Adrenal gland (tissue), 12 donors: ENCODE measurements around the gene ZYX. TPM values are rescaled to one million over a fixed set of nuclear protein-coding genes. Genes with fewer than 3 reads are reported as not detected.

Experiments
- DNase-seq, 7 donors: peaks; one replicate each; pipeline ENCODE4 v3.0.0-alpha.2; 2019 to 2020
- H3K27ac ChIP-seq, 5 donors: fragments of 200-600 bp; sonication (generic) in 4 of 5; 1 replicate in 3 of 5; 2 replicates in 2 of 5; pipeline versions ENCODE4 v1.5.1 to v1.8.0; 2016 to 2020; ENCODE audit warnings: mild to moderate bottlenecking in 1 of 5
- H3K27me3 ChIP-seq: fragments of 200-600 bp; 2 replicates; pipeline ENCODE4 v1.8.0; 2021
- H3K36me3 ChIP-seq, 2 donors: fragments of 200-600 bp; replicated peaks in 1 of 2; 1 replicate in 1 of 2; 2 replicates in 1 of 2; pipeline versions ENCODE4 v1.5.1 to v1.8.0; 2018 to 2022
- H3K4me1 ChIP-seq, 2 donors: fragments of 200-600 bp; replicated peaks in 1 of 2; 1 replicate in 1 of 2; 2 replicates in 1 of 2; pipeline versions ENCODE4 v1.5.1 to v1.8.0; 2018 to 2021
- H3K4me3 ChIP-seq, 4 donors: fragments of 200-600 bp; sonication (generic) in 3 of 4; one replicate each; pipeline ENCODE4 v1.5.1; 2016 to 2018
- H3K9me3 ChIP-seq, 3 donors: fragments of 200-600 bp; sonication (generic) in 1 of 3; replicated peaks in 1 of 3; 1 replicate in 2 of 3; 2 replicates in 1 of 3; pipeline versions ENCODE4 v1.5.1 to v1.8.0; 2016 to 2021
- POLR2A ChIP-seq, 2 donors: fragments of 450-650 bp; IDR thresholded peaks; one replicate each; pipeline ENCODE4 v1.6.1; 2017; ENCODE audit warnings: antibody characterized with exemption in 2 of 2, mild to moderate bottlenecking in 2 of 2, moderate library complexity in 1 of 2
- WGBS, 4 donors: extraction: QIAGEN DNeasy Blood & Tissue Kit in 2 of 4; methylation state at CpG; one replicate each; pipeline versions ENCODE4 v1.1.5 to v1.1.7; 2013 to 2017; 5-methylcytosine and 5-hydroxymethylcytosine counted together
- intact Hi-C, 2 donors: fragments of 100-400 bp; cut with DNase I; formaldehyde crosslinking; loops; one replicate each; pipeline versions ENCODE4 v1.14.1 to v1.15.0; 2022 to 2023
- polyA plus RNA-seq, 3 donors: library from polyadenylated mRNA; stranded (reverse); fragments of 200-250 nt in 2 of 3; fragments of 350-450 nt in 1 of 3; fragmentation: Illumina TruSeq in 1 of 3; extraction: RNeasy Lipid Tissue Mini Kit (QIAGEN cat#74804) in 1 of 3; gene quantifications; one replicate each; pipeline ENCODE4 v1.2.3, GENCODE V29; 2013 to 2014
- total RNA-seq, 9 donors: library from RNA; depleted of rRNA in 4 of 9; stranded (reverse); fragments of >200 nt in 4 of 9; fragments of 120-200 nt in 1 of 9; fragmentation: NEBNext Ultra II Directional in 1 of 9; extraction: Animal tissue kit (Norgen Biotek cat#: 25700) in 1 of 9; gene quantifications; one replicate each; pipeline versions ENCODE4 v1.1.0 to v1.2.4, GENCODE V29; 2013 to 2023
- TF ChIP-seq, protein P1 (sequence below), 6 experiments: fragments of 450-650 bp in 4 of 6; fragments of 200-600 bp in 2 of 6; sonication (generic) in 1 of 6; IDR thresholded peaks; 1 replicate in 5 of 6; 2 replicates in 1 of 6; pipeline versions ENCODE4 v1.5.1 to v1.8.0; 2016 to 2021; ENCODE audit warnings: antibody characterized with exemption in 6 of 6, mild to moderate bottlenecking in 2 of 6, moderate library complexity in 1 of 6
- donor health status: healthy with polysubstance abuse.
- donor health status: Bipolar disorder and iron deficiency.
- donor health status: DM: yes; HTN: yes; CAD: no.
- donor health status: DM: no; HTN: no; CAD: no.
- donor health status: DM: no; HTN: no; CAD: no.
- donor health status: DM: yes; HTN: yes; CAD: no.

The ZYX gene
- total and polyA plus RNA-seq, 12 donors, result 5.0 to 152 (median 77.1) TPM

DNA sequence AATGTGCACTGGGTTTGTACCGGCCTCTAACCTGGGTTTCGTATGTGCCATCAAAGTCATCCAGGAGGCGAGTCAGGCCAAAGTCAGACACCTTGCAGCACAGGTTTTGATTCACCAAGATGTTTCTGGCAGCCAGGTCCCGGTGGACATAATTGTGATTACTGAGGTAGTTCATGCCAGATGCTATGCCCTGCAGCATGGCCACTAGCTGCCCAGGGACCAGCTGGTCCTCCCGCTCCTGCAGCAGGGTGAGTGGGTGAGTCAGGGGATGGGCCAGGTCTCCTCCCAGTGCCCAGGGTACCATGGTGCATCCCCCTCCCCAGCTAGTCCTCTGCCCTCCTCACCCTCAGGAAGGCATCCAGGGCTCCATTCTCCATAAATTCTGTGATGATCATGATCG is 13.6 kb downstream of the ZYX start:
- Histone ChIP-seq H3K36me3 (peaks cover 0 to 17% of the 10 kb centered on the region in 2 donors), H3K27ac (no peak overlapping the region), H3K27me3 (no peaks in the 10 kb centered on the region), H3K9me3 (no peaks in the 10 kb centered on the region), H3K4me3 (no peak overlapping the region), H3K4me1 (peaks cover 11 to 33% of the 10 kb centered on the region in 2 donors)
- no peak for DNase-seq
- 83 to 90% (median 85%) methylated on average over 5 to 6 of the region's 6 CpGs for WGBS, 4 donors
- TF ChIP-seq, protein P1, sequence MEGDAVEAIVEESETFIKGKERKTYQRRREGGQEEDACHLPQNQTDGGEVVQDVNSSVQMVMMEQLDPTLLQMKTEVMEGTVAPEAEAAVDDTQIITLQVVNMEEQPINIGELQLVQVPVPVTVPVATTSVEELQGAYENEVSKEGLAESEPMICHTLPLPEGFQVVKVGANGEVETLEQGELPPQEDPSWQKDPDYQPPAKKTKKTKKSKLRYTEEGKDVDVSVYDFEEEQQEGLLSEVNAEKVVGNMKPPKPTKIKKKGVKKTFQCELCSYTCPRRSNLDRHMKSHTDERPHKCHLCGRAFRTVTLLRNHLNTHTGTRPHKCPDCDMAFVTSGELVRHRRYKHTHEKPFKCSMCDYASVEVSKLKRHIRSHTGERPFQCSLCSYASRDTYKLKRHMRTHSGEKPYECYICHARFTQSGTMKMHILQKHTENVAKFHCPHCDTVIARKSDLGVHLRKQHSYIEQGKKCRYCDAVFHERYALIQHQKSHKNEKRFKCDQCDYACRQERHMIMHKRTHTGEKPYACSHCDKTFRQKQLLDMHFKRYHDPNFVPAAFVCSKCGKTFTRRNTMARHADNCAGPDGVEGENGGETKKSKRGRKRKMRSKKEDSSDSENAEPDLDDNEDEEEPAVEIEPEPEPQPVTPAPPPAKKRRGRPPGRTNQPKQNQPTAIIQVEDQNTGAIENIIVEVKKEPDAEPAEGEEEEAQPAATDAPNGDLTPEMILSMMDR (IDR thresholded peaks at IDR 0.05), result no peak
- TF ChIP-seq POLR2A (IDR thresholded peaks at IDR 0.05), result no peak
- intact Hi-C loops, result no loop called here

DNA sequence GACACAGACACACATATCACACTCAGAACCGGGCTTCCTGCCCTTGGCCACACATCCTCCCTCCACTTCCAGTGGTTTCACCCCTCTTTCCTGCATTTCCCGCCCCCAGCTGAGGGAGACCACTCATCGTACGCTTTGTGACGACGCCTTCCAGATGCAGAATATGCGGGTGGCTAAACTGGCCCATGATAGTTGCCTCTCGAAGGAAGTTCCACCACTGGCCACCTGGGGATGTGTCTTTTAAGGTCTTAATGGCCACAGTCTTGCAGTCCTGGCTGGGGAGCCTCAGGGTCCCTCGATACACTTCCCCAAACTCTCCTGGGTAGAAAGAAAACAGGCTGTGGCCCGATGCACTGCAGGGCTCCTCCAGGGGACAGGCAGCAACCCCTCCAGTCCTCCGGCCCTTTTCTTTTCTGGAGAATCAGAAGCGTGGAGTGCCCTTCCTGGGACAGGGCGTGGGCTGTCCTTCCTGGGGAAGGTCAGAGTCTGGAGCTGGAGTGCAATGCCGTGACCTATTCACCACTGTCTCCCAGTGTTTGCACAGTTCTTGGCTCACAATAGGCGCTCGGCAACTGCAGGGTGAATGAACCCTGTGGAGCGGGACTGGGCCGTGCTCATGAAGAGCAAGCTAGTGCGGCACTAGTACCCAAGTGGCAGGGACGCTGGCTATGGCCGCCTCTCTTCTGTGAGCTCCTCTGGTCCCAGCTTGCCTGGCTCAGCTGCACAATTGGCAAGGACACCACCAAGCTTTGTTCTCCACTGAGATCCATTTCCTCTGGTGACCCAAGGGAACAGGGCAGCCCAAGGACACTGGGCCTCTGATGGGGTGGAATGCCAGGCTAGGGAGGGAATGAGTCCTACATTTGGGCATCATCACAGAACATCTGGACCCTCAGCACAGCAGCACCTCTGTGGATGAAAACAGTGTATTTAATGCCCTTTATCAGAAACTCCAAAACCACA is 14.3 kb downstream of the ZYX start:
- Histone ChIP-seq H3K27ac (peak overlapping the region in 1 of 5 donors; percentile 29), H3K36me3 (peaks cover 0 to 10% of the 10 kb centered on the region in 2 donors), H3K4me3 (no peak overlapping the region), H3K27me3 (no peaks in the 10 kb centered on the region), H3K9me3 (no peaks in the 10 kb centered on the region), H3K4me1 (peaks cover 11 to 33% of the 10 kb centered on the region in 2 donors)
- intact Hi-C loops, result no loop called here
- WGBS, 4 donors, result 53 to 63% (median 56%) methylated on average over 16 to 21 of the region's 21 CpGs
- peak in 4 of 7 donors; percentile 52 to 70 (median 62) for DNase-seq
- TF ChIP-seq, protein P1 (IDR thresholded peaks at IDR 0.05), result peak in 3 of 6 experiments; percentile 14 to 35 (median 25)
- TF ChIP-seq POLR2A (IDR thresholded peaks at IDR 0.05), result no peak

DNA sequence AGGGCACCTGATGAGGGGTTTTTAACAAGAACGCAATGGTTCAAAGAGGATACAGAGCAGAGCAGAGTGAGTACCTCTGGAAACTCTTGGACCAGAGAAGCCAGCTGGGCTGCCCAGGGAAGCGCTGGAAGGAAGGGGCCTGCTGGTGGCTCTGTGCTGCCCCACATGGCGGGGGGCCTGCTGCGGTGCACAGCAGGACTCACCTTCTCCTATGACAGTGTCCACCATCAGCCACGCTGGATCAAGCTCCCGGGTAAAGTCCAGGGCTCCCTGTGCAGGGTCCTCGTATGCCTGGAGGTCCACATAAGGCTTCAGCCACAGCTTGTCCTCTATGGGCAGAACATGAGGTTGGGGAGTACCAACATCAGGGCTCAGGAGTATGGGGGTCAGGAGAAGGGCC is 15.0 kb downstream of the ZYX start:
- 72 to 85% (median 81%) methylated on average over 4 to 7 of the region's 7 CpGs for WGBS, 4 donors
- peaks cover 0 to 3% of the 10 kb centered on the region in 2 donors for H3K36me3 ChIP-seq
- no peaks in the 10 kb centered on the region for H3K9me3 ChIP-seq
- peaks cover 11 to 28% of the 10 kb centered on the region in 2 donors for H3K4me1 ChIP-seq
- intact Hi-C loops, result no loop called here
- no peaks in the 10 kb centered on the region for H3K27me3 ChIP-seq
- TF ChIP-seq, protein P1 (IDR thresholded peaks at IDR 0.05), result no peak
- no peak for TF ChIP-seq POLR2A (IDR thresholded peaks at IDR 0.05)
- H3K27ac ChIP-seq, result peak overlapping the region in 1 of 5 donors; percentile 29
- no peak overlapping the region for H3K4me3 ChIP-seq
- no peak for DNase-seq

DNA sequence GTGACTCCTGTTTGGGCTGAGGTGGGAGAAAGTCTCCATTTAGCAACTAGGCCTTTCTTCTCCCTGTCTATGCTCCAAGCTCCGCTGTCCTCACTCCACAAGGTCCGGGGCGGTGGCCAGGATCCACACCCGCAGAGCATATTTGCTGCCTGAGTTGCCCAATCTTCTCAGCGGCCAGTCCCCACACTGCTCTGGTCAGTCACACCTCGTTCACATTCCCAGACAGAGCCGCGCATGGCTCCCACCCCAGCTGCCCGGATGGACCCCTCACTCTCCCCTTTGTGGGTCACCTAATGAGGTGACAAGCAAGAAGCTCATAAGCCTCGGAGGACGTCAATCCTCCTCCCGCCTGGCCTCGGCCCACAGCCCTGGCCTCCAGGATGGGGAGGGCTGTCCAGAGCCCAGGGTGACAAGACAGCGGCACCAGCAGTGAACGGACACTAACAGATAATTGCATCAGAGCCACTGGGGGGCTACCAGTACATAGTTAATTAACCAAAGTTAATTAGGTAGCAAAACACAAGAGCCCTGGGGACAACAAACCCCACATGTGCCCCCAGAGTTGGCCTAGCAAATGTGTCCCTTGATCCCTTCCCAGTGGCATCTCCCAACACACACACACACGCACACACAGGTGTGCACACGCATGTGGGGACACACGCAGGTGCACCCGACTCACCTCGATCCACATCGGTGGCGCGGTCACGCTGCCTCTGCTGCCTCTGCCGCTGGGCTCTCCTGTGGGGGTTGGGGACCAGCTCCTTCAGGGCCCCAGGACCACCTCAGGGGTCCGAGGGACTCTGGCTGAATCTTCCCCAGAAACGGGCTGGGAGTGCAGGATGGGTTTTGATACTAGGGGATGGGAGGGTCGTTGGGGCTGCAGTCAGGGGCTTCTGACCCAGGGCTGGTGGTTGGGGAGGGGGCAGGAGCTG is 15.7 kb downstream of the ZYX start:
- TF ChIP-seq, protein P1 (IDR thresholded peaks at IDR 0.05), result no peak
- no peak for TF ChIP-seq POLR2A (IDR thresholded peaks at IDR 0.05)
- Histone ChIP-seq H3K4me1 (peaks cover 11 to 20% of the 10 kb centered on the region in 2 donors), H3K9me3 (no peaks in the 10 kb centered on the region), H3K27ac (no peak overlapping the region), H3K36me3 (no peaks in the 10 kb centered on the region), H3K4me3 (no peak overlapping the region), H3K27me3 (no peaks in the 10 kb centered on the region)
- intact Hi-C loops, result no loop called here
- 86 to 92% (median 87%) methylated on average over 21 to 28 of the region's 28 CpGs for WGBS, 4 donors
- DNase-seq, result peak in 1 of 7 donors; percentile 42
